Measurements from ENCODE around the gene GJB4.
A peak's percentile ranks its signal among the peaks of the same experiment; 100 is the strongest.

The GJB4 gene

DNA sequence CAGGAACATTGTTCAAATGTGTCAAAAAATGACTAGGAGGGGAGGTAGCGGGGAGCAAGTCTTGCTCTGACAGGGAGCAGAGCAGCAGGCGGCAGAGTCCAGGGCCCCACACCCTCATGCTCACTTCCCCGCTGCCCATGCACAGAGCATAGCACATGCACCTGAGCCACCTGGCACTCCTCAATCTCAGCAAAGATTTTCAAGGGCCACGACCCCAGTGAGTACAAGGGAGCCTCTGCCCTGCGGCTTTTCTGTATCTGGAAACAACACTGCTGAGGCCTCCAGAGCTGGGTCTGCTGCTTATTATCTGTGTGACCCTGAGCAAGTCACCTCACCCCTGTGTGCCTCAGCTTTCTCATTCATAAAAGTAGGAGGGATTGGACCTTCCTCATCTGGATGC, 20.4 kb downstream of the GJB4 start:
- no peak for DNase-seq

DNA sequence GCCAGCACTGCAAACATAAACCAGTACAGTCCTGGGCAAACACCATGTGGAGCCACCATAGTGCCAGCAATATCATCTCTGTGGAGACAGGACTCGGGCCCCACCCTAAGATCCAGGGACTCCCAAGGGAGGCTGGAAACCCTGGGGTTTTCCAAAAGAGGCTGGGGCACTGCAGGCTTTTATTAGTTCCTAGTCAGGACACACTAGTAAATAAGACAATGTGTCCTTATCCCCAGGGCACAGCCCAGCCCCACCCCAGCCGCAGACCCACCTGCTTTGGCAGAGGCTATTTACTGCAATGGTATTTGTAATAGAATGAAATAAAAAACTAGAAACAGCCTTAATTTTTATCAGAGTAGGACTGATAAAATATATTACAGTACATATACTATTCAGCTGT, 21.0 kb downstream of the GJB4 start:
- DNase-seq = no peak

DNA sequence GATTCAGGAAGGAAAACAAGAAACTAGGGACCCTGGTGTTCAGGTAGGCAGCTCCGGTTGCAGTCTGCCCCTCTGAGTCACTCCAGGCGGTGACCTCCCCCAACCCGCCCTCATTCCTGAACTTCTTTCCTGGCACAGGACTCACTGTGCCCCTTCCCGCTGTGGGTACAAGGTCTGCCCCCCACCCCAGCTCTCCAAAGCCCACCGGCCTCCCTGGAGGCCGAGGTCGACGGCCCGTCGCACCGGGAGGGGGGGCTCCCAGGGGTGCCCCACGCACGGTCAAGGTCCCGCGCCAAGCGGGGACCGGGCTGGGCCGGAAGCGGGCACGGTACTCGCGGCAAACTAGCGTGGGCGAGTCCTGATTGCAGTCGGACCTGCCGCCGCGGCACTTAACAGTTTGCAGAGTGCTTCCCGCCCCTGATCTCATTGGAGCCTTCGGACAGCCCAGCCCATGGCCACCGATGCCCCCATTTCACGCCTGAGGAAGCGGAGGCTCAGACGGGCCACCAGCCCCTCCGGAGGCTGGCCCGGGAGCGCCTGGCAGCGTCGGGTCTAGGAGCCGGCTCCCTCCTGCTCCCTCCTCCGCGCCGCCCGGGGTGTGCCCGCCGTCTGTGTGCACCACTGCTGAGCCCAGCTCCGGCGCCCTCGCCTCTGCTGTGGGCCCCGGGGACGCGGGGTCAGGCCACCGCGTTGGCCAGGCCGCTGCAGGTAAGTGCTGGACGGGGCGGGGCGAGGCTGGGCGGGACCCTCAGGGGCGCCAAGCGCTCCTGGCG, 21.7 kb downstream of the GJB4 start, which contains the start of gene GJB3:
Gene GJB3, plus strand, starts transcription at position 144 of the 773 bp plus-strand sequence. CDS start 3,549 bp downstream, outside the sequence.
- peak; percentile 75 for DNase-seq

DNA sequence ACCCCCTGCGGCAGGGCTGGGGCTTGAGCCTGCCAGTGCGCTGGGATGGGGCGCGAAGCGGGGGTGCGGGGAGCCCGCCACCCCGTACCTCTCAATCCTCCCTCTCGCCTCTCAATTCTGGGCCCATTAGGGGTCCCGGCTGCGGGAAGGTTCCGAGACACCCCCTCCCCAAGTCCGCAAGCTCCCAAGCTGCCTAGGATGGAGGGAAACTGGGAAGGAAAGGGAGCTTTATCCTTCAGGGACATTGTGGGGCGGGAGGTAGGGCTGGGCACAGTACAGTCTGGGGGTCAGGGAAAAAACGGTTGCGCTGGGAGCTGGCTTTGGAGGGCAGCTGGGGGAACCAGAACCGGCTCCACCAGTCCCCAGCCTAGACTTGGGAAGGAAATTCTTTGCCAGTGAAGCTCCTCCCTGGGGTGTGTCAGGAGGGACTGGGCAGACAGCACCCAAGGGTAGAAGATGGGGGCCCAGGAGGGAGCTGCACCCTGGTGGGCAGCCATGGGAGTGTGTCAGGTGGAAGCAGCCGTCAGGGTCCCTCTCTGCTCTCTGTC, 22.4 kb downstream of the GJB4 start:
- DNase-seq = no peak

DNA sequence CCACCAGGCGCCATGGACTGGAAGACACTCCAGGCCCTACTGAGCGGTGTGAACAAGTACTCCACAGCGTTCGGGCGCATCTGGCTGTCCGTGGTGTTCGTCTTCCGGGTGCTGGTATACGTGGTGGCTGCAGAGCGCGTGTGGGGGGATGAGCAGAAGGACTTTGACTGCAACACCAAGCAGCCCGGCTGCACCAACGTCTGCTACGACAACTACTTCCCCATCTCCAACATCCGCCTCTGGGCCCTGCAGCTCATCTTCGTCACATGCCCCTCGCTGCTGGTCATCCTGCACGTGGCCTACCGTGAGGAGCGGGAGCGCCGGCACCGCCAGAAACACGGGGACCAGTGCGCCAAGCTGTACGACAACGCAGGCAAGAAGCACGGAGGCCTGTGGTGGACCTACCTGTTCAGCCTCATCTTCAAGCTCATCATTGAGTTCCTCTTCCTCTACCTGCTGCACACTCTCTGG, 25.2 kb downstream of the GJB4 start:
- DNase-seq = no peak

DNA sequence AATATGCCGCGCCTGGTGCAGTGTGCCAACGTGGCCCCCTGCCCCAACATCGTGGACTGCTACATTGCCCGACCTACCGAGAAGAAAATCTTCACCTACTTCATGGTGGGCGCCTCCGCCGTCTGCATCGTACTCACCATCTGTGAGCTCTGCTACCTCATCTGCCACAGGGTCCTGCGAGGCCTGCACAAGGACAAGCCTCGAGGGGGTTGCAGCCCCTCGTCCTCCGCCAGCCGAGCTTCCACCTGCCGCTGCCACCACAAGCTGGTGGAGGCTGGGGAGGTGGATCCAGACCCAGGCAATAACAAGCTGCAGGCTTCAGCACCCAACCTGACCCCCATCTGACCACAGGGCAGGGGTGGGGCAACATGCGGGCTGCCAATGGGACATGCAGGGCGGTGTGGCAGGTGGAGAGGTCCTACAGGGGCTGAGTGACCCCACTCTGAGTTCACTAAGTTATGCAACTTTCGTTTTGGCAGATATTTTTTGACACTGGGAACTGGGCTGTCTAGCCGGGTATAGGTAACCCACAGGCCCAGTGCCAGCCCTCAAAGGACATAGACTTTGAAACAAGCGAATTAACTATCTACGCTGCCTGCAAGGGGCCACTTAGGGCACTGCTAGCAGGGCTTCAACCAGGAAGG, 25.8 kb downstream of the GJB4 start:
- no peak for DNase-seq

DNA sequence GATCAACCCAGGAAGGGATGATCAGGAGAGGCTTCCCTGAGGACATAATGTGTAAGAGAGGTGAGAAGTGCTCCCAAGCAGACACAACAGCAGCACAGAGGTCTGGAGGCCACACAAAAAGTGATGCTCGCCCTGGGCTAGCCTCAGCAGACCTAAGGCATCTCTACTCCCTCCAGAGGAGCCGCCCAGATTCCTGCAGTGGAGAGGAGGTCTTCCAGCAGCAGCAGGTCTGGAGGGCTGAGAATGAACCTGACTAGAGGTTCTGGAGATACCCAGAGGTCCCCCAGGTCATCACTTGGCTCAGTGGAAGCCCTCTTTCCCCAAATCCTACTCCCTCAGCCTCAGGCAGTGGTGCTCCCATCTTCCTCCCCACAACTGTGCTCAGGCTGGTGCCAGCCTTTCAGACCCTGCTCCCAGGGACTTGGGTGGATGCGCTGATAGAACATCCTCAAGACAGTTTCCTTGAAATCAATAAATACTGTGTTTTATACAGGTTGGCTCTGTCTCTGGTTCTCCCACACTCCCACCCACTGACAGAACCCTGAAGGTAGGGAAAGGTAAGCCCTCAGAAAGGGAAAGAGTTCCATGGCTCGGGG, 26.4 kb downstream of the GJB4 start:
- no peak for DNase-seq

DNA sequence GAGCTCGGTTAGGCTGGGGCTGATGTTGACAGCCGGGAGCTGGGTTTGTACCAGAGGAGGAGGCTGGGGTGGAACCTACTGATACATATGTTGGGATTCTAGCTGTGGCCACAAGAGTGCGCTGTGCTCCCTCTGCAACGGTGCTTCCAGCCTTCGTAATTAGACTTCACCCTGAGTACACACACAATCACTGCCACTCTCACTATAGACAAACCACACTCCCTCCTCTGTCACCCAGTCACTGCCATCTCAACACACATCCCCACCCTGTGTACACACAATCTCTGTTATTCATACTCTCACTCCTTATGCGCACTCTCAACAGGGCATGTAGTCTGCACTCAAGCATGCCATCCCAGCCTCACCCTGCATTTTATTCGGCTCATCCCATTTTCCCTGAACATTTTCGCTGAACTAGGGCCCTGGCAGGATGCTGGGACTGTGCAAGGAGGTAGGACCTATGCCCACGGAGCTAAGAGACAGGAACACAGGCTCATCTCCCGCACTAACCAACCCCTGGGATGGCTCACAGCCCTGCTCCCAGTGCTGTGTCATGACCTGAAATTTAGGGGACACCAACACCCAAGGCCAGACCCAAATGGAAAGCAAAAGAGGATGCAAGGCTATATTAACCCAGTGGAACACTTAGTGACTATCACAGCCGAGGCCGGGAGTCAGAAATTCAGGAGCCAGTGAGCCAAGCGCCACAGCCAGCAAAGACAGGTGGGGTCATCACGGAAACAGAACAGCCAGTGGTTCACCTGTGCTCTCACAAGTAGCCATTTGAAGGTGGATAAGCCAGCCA, 27.2 kb downstream of the GJB4 start:
- peak; percentile 99 for DNase-seq

DNA sequence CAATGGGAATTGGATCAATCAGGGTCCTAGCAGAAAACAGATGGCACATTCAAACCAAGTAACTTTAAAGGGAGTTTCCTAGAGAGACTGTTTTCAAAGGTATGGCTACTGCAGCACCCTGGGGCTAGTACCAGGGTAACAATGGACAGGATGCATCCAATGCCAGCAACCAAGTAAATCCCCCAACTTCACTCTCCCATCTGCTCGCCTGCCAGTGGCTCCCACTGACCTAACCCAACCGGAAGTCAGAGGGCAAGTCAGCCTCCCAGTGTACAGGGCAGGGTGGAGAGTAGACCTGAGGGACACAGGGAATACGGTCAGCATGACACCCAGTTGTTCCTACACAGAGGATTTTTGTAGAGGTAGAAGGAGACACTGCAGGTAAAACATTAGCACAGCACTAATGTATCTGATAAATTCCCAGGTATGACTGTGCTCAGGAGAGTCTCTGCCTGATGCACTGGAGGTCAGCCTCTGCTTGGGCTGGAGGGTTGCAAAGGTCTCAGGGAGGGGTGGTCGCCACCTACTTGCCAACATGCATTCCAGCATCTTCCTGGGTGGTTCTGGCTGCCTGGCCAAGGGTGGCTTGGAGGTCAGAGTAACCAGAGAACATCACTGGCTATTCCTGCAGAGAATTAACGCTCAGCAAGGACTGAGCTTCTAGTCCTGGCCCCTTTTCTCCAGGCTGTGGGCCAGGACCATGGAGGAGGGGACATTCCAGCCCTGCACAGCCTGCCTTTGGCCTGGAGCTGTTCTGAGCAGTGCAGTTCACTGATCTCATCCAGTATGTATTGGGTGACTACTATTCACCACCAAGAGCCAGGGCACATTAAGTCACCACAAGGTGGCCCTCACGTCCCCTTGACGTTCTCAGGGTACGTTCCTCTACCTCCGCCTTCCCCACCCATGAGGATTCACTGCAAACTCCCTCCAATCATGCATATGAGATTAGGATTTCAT, 28.2 kb downstream of the GJB4 start:
- DNase-seq = no peak

DNA sequence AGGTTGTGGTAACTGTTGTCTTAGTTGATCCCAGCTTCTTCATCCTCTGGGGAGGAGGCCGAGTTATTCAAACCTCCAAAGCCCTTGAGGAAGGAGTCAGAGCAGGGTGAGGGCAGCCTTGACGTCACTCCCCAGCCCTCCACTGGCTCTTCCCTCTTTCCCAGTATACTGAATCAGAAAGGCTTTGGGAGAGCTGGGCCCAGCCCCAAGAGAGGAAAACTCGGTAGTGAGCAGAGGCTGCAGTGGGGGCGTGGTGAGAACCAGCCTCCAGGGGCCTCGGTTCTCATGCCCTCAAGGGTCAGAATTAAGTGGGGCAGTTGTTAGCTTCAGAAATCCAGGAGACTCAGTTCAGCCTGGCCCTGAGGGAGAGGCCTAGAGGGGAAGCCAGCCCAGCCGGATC, 31.4 kb downstream of the GJB4 start:
- no peak for DNase-seq

DNA sequence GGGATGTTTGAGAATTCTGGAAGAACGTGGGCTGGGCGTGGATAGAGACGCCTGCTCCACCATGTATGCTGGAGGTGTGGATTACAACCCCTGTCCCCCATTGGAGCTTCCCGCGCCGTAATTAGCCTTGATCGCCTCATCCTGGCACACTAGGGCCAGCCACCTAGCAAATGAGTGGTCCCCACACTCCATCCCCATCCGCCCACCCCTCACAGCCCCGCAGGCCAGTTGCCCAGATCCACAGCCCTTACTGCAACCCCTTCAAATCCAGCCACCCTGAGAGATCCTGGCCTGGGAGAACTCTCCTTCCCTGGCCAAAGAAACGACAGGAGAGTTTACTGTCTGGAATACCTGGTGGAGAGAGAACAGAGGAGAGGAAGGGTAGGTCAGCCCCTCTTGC, 32.9 kb downstream of the GJB4 start:
- DNase-seq = no peak

DNA sequence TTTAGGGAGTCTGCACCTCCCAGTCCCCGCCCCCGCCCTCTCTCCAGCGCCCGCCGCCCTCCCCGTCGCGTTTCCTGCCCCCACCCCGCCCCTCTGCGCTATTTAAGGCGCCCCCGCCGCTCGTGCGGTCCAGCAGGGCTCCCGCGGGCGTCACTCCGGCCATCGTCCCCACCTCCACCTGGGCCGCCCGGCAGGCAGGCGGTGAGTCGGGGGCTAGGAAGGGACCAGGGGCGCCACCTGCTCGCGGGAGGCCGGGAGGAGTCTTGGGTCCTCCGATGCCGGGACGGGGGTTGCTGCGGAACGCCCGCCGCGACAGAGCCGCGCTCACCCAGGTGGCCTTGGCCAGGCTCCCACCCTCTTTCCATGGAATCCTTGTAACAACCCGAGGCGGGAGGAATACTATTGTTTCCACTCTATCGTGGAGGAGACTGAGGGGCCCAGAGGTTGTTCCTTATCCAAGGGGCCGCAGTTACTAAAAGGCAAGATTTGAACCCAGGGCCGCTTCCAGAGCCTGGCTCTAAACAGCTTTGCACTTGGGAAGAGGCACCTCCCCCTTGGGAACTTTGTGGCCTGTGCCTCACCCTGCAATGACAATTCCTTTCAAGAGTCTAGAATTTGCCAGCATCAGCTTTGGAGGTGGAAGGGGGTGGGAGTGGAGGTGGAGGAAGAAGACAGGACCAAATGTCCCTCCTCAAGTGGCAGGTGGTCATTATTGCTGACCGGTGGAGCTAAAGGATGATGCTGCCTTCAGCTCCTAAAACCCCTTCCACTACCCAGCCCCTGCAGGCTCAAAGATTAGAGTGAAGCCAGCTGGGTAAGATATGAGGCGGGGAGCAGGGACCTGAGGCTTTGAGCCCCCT, 33.6 kb downstream of the GJB4 start, which contains the start of gene GJA4:
Gene GJA4, plus strand, starts transcription at position 132 of the 860 bp plus-strand sequence. CDS start 1,215 bp downstream, outside the sequence.
- DNase-seq = no peak

DNA sequence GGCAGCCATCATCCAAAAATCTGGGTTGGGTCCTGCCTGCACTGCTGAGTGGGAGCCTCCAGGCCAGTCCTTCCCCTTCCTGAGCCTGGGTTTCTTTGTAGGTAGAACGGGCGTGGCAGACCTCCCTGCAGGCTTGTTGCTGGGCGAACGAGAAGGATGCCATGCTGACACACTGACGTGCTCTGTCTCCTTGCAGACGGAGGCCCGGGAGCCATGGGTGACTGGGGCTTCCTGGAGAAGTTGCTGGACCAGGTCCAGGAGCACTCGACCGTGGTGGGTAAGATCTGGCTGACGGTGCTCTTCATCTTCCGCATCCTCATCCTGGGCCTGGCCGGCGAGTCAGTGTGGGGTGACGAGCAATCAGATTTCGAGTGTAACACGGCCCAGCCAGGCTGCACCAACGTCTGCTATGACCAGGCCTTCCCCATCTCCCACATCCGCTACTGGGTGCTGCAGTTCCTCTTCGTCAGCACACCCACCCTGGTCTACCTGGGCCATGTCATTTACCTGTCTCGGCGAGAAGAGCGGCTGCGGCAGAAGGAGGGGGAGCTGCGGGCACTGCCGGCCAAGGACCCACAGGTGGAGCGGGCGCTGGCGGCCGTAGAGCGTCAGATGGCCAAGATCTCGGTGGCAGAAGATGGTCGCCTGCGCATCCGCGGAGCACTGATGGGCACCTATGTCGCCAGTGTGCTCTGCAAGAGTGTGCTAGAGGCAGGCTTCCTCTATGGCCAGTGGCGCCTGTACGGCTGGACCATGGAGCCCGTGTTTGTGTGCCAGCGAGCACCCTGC, 34.7 kb downstream of the GJB4 start:
- DNase-seq = no peak

DNA sequence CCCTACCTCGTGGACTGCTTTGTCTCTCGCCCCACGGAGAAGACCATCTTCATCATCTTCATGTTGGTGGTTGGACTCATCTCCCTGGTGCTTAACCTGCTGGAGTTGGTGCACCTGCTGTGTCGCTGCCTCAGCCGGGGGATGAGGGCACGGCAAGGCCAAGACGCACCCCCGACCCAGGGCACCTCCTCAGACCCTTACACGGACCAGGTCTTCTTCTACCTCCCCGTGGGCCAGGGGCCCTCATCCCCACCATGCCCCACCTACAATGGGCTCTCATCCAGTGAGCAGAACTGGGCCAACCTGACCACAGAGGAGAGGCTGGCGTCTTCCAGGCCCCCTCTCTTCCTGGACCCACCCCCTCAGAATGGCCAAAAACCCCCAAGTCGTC, 35.2 kb downstream of the GJB4 start:
- no peak for DNase-seq

DNA sequence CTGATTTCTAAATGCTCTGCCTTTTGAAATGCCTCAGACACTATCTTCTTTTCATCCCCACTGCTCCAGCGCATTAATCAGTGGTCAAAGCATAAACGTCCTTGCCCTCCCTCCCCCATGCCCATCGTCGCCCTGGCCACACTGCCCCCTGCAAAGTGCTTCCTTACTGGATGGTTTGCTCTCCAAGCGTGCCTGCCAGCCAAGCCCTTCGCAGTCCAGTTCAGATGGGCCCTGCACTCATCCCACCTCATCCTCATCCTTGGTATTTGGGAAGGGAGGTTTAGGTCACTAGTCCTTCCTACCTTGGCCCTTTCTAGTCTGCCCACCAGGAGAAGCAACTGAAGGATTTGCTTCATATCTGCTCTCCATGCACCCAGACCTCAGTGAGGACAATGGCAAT, 36.4 kb downstream of the GJB4 start:
- no peak for DNase-seq

DNA sequence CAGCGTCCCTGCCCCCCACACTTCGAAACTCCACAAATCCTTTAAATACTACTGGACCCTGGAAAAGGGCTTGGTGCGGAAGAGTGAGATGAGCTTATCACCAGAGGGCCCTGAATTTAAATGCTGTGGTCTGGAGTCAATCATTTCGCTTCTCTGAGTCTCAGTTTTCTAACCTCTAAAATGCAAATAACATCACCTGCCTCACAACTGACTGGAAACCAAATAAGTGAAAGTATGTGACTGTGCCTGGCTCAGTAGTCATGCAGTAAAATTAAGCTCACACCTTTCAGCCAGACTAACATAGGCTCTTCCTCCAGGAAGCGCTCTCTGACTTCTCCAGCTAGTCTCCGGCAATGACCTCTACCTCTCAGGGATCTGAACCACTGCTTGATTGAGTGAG, 37.5 kb downstream of the GJB4 start:
- DNase-seq = no peak

DNA sequence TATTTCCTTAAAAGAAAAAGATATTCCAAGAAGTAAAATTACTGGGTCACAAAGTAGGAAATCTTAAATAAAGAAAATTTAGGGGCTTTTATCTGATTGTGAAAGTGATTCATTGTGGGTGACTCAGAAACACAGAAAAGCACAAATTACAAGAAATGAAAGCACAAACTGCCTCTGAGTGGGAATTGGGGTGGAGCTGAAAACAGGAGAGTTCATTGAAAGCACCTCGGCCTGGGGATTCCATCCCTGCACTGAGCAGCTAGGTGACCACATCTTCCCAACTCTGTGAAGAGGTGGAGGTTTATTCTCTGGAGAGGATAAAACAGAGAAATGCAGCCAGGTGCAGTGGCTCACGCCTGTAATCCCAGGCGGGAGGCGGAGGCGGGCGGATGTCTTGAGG, 40.7 kb downstream of the GJB4 start:
- no peak for DNase-seq

DNA sequence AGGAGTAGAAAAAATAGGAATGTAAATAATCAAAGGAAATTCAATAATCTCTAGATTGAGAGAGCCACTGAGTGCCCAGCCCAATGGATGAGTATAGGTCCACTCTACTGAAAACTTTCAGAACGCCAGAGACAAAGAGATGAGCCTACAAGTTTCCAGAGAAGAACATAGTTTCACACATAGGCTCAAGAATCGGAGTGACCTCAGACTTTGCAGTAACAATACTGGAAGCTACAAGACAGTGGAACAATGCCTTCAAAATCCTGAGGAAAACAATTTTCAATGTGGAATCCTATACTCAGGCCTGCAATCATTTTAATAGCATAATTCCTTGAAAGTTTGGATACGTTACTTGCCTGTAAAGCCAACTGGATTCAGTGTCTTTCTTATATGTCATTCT, 44.2 kb downstream of the GJB4 start:
- no peak for DNase-seq

DNA sequence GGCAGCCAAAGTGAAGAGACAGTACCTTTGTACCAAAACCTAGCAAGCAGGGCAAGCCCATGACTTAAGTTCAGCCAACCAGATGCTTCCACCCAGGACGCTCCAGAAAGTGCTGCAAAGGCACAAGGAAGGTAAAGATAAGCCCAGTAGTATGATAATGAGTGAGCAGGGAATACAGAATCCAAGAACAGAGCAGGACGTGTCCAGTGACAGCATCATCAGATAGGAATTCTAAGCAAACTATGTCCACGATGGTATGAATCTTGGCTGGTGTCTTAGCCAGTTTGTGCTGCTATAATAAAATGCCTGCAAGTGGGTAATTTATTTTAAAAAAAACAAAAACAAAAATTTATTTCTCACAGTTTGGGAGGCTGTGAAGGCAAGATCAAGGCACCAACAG, 46.9 kb downstream of the GJB4 start:
- no peak for DNase-seq
